Neuronal stem cell (in vitro differentiated cells): ENCODE results near the gene TET3.

Source experiments
- DNase-seq: peaks from one replicate; pipeline ENCODE4 v3.0.0-alpha.2; 2013; ENCODE audit warnings: low spot score
- H2AFZ ChIP-seq: one replicate; pipeline ENCODE4 v1.6.1; 2013; ENCODE audit warnings: mild to moderate bottlenecking, low read length, inconsistent platforms
- H2AK5ac ChIP-seq: 2 replicates; pipeline ENCODE4 v1.6.1; 2013; ENCODE audit warnings: low read depth, mild to moderate bottlenecking, inconsistent platforms, low read length, moderate library complexity, mixed read lengths
- H2BK120ac ChIP-seq: 2 replicates; pipeline ENCODE4 v1.6.1; 2013; ENCODE audit warnings: low read depth, mild to moderate bottlenecking, inconsistent platforms, low read length, moderate library complexity, mixed read lengths
- H2BK12ac ChIP-seq: one replicate; pipeline ENCODE4 v1.6.1; 2013; ENCODE audit warnings: low read length, inconsistent platforms
- H2BK15ac ChIP-seq: 2 replicates; pipeline ENCODE4 v1.6.1; 2013; ENCODE audit warnings: mild to moderate bottlenecking, low read length, inconsistent platforms, mixed read lengths
- H2BK5ac ChIP-seq: one replicate; pipeline ENCODE4 v1.6.1; 2013; ENCODE audit warnings: inconsistent platforms, mild to moderate bottlenecking, low read length, moderate library complexity
- H3K14ac ChIP-seq: one replicate; pipeline ENCODE4 v1.6.1; 2013; ENCODE audit warnings: low read length, inconsistent platforms
- H3K18ac ChIP-seq: 2 replicates; pipeline ENCODE4 v1.6.1; 2013; ENCODE audit warnings: low read length, inconsistent platforms
- H3K23ac ChIP-seq: 2 replicates; pipeline ENCODE4 v1.6.1; 2013; ENCODE audit warnings: low read depth, mild to moderate bottlenecking, mixed read lengths, low read length, inconsistent platforms; ENCODE audit not compliant: poor library complexity
- H3K27ac ChIP-seq: replicated peaks from 3 replicates; pipeline ENCODE4 v1.5.1; 2013; ENCODE audit warnings: low read length, inconsistent platforms
- H3K27me3 ChIP-seq, 3 experiments: 2 replicates each; pipeline ENCODE4 v1.6.1; 2013; ENCODE audit warnings: low read length in 3 of 3, mild to moderate bottlenecking in 2 of 3, inconsistent platforms in 1 of 3, low read depth in 1 of 3, mixed read lengths in 1 of 3, moderate library complexity in 1 of 3; ENCODE audit not compliant: control insufficient read depth in 3 of 3, insufficient read depth in 3 of 3
- H3K36me3 ChIP-seq, 2 donors: replicated peaks in 1 of 2; 2 replicates each; pipeline ENCODE4 v1.6.1; 2013; ENCODE audit warnings: low read length in 2 of 2; ENCODE audit not compliant: control insufficient read depth in 2 of 2, insufficient read depth in 2 of 2
- H3K4ac ChIP-seq: 2 replicates; pipeline ENCODE4 v1.6.1; 2013; ENCODE audit warnings: inconsistent platforms, mild to moderate bottlenecking, low read length, moderate library complexity
- H3K4me1 ChIP-seq, 2 donors: 1 replicate in 1 of 2; 2 replicates in 1 of 2; pipeline ENCODE4 v1.6.1; 2013; ENCODE audit warnings: low read length in 2 of 2, low read depth in 1 of 2; ENCODE audit not compliant: control insufficient read depth in 2 of 2, insufficient read depth in 1 of 2
- H3K4me2 ChIP-seq: one replicate; pipeline ENCODE4 v1.6.1; 2013; ENCODE audit warnings: mild to moderate bottlenecking, low read length, inconsistent platforms; ENCODE audit not compliant: insufficient read depth, poor library complexity, severe bottlenecking
- H3K4me3 ChIP-seq, 2 donors: 2 replicates each; pipeline ENCODE4 v1.5.1; 2013; ENCODE audit warnings: low read length in 2 of 2, mild to moderate bottlenecking in 2 of 2, inconsistent platforms in 1 of 2, moderate library complexity in 1 of 2
- H3K79me1 ChIP-seq: one replicate; pipeline ENCODE4 v1.6.1; 2013; ENCODE audit warnings: low read depth, mild to moderate bottlenecking, inconsistent platforms, low read length, moderate library complexity
- H3K9ac ChIP-seq: one replicate; pipeline ENCODE4 v1.6.1; 2013; ENCODE audit warnings: mild to moderate bottlenecking, low read depth, low read length, inconsistent platforms; ENCODE audit not compliant: poor library complexity
- H3K9me3 ChIP-seq, 2 donors: replicated peaks in 1 of 2; 2 replicates each; pipeline versions ENCODE3 to v1.6.1; 2013; ENCODE audit warnings: low read length in 2 of 2, mild to moderate bottlenecking in 2 of 2, inconsistent platforms in 1 of 2, low read depth in 1 of 2, mixed read lengths in 1 of 2, moderate library complexity in 1 of 2; ENCODE audit not compliant: control insufficient read depth in 2 of 2, insufficient read depth in 1 of 2
- H4K8ac ChIP-seq: one replicate; pipeline ENCODE4 v1.6.1; 2013; ENCODE audit warnings: low read depth, mild to moderate bottlenecking, inconsistent platforms, low read length, moderate library complexity
- H4K91ac ChIP-seq: one replicate; pipeline ENCODE4 v1.6.1; 2013; ENCODE audit warnings: low read length, low read depth, mild to moderate bottlenecking, inconsistent platforms; ENCODE audit not compliant: poor library complexity
- whole genome bisulfite sequencing, 2 donors: extraction: QIAGEN DNeasy Blood & Tissue Kit; methylation state at CpG; one replicate each; pipeline ENCODE4 v1.1.7; 2013; ENCODE audit warnings: missing lambda C conversion rate in 2 of 2, mixed read lengths in 1 of 2; ENCODE audit not compliant: insufficient read length in 2 of 2, insufficient replicate concordance in 1 of 2; ENCODE audit errors: extremely low coverage in 2 of 2; 5-methylcytosine and 5-hydroxymethylcytosine counted together

Gene TET3

GRCh38 chr2:73980566-73980965, 4.1 kb upstream of the TET3 start:
- H3K4me2 ChIP-seq: no peak overlapping the region
- H2BK5ac ChIP-seq: no peak overlapping the region
- WGBS, 2 donors: no CpG with 5 or more reads among the region's 2 CpGs
- H3K4me3 ChIP-seq: no peak overlapping the region
- no peak overlapping the region for H2BK120ac ChIP-seq
- H2AFZ ChIP-seq: no peak overlapping the region
- no peak overlapping the region for H2BK12ac ChIP-seq
- no peak overlapping the region for H3K18ac ChIP-seq
- H3K9me3 ChIP-seq: no peaks in the 10 kb centered on the region
- H3K27me3 ChIP-seq: peaks cover 2 to 57% (median 12%) of the 10 kb centered on the region in 3 experiments
- H3K27ac ChIP-seq: no peak overlapping the region
- H4K8ac ChIP-seq: no peak overlapping the region
- H3K4me1 ChIP-seq: peaks cover 10 to 12% of the 10 kb centered on the region in 2 donors
- H3K4ac ChIP-seq: no peak overlapping the region
- H4K91ac ChIP-seq: no peak overlapping the region
- no peaks in the 10 kb centered on the region for H3K36me3 ChIP-seq
- H2AK5ac ChIP-seq: no peak overlapping the region
- no peak for DNase-seq
- no peaks in the 10 kb centered on the region for H3K79me1 ChIP-seq
- H2BK15ac ChIP-seq: no peak overlapping the region
- H3K14ac ChIP-seq: no peak overlapping the region
- H3K9ac ChIP-seq: no peak overlapping the region
- no peak overlapping the region for H3K23ac ChIP-seq

GRCh38 chr2:73981081-73982001, 3.4 kb upstream of the TET3 start:
- H3K4ac ChIP-seq: no peak overlapping the region
- H3K4me1 ChIP-seq: peaks cover 17 to 18% of the 10 kb centered on the region in 2 donors
- H3K23ac ChIP-seq: no peak overlapping the region
- peak overlapping the region; percentile 12 to 64 for H3K4me3 ChIP-seq
- H2BK12ac ChIP-seq: no peak overlapping the region
- H3K27me3 ChIP-seq: peaks cover 2 to 57% (median 12%) of the 10 kb centered on the region in 3 experiments
- H3K79me1 ChIP-seq: no peaks in the 10 kb centered on the region
- H3K4me2 ChIP-seq: peak overlapping the region; percentile 73
- H3K9ac ChIP-seq: no peak overlapping the region
- no CpG with 5 or more reads among the region's 31 CpGs for WGBS, 2 donors
- no peak overlapping the region for H3K18ac ChIP-seq
- H2BK5ac ChIP-seq: no peak overlapping the region
- no peaks in the 10 kb centered on the region for H3K9me3 ChIP-seq
- no peak overlapping the region for H2BK120ac ChIP-seq
- H2BK15ac ChIP-seq: no peak overlapping the region
- peak overlapping the region; percentile 39 for H3K14ac ChIP-seq
- H2AK5ac ChIP-seq: no peak overlapping the region
- H3K36me3 ChIP-seq: peaks cover 0 to 6% of the 10 kb centered on the region in 2 donors
- H2AFZ ChIP-seq: peak overlapping the region; percentile 76
- DNase-seq: no peak
- no peak overlapping the region for H3K27ac ChIP-seq
- H4K91ac ChIP-seq: no peak overlapping the region
- no peak overlapping the region for H4K8ac ChIP-seq

GRCh38 chr2:73982140-73982617, 2.5 kb upstream of the TET3 start:
- no peaks in the 10 kb centered on the region for H3K79me1 ChIP-seq
- H3K14ac ChIP-seq: no peak overlapping the region
- H4K91ac ChIP-seq: no peak overlapping the region
- no CpG with 5 or more reads among the region's 7 CpGs for WGBS, 2 donors
- H3K9ac ChIP-seq: no peak overlapping the region
- no peak overlapping the region for H3K27ac ChIP-seq
- H3K18ac ChIP-seq: no peak overlapping the region
- no peak overlapping the region for H2BK120ac ChIP-seq
- H3K23ac ChIP-seq: no peak overlapping the region
- H3K36me3 ChIP-seq: peaks cover 2 to 14% of the 10 kb centered on the region in 2 donors
- H2AK5ac ChIP-seq: no peak overlapping the region
- H3K4ac ChIP-seq: no peak overlapping the region
- H3K4me2 ChIP-seq: no peak overlapping the region
- H3K9me3 ChIP-seq: no peaks in the 10 kb centered on the region
- H2BK15ac ChIP-seq: no peak overlapping the region
- H2BK5ac ChIP-seq: no peak overlapping the region
- no peak overlapping the region for H3K4me3 ChIP-seq
- no peak overlapping the region for H2BK12ac ChIP-seq
- no peak overlapping the region for H4K8ac ChIP-seq
- no peak overlapping the region for H2AFZ ChIP-seq
- DNase-seq: no peak
- peaks cover 22 to 26% of the 10 kb centered on the region in 2 donors for H3K4me1 ChIP-seq
- H3K27me3 ChIP-seq: peaks cover 2 to 57% (median 12%) of the 10 kb centered on the region in 3 experiments
